GM18867 (cell line): Measurements from ENCODE around the gene POPDC2.
A peak's percentile ranks its signal among the peaks of the same experiment; 100 is the strongest.
"Not testable (repeated sequence)": the region's sequence is repeated elsewhere in the genome, so short reads cannot be mapped to it uniquely, and the experiment has no call there.

Experiments
- ATAC-seq: cut with Tn5 transposase; IDR thresholded peaks from one replicate; pipeline ENCODE4 v1.9.1; 2021; ENCODE audit warnings: mild to moderate bottlenecking, moderate library complexity; ENCODE audit not compliant: unreplicated experiment

Gene POPDC2

DNA sequence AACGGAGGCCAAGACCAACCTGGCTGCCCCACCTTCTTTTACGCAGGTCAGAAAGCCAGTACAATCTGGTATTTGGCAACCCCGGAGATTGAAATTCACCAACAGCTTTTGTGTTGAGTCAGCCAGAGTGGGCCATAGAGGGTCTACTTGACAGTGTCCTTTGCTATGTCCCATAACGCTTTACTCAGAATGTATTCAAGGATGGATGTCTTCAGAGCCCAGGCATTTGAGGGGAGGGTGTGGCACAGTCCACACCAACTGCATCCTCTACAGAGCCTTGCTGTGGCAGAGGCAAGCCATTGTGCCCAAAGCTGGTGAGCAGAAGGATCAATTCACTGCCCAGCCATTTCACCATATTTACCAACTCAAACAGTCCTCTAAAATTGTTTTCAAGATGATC, 44.3 kb downstream of the POPDC2 start:
- no peak for ATAC-seq

DNA sequence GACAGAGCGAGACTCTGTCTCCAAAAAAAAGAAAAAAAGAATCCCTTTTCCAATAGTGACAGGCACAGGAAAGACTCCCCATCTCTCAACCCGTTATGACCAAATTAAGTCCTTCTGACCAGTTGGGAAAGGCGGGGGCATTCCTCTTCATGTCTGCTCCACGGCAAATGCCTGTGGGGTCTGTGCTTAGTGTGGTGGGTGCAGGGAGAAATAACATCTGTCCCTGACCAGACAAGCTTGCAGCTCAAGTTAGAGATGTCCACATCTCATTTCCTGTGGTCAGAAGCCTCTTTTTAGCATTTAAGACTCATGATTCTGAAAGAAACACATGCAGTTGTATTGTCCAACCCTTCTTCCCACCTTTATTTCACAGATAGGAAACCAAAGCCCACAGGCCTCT, 46.5 kb downstream of the POPDC2 start:
- peak; percentile 52 for ATAC-seq

DNA sequence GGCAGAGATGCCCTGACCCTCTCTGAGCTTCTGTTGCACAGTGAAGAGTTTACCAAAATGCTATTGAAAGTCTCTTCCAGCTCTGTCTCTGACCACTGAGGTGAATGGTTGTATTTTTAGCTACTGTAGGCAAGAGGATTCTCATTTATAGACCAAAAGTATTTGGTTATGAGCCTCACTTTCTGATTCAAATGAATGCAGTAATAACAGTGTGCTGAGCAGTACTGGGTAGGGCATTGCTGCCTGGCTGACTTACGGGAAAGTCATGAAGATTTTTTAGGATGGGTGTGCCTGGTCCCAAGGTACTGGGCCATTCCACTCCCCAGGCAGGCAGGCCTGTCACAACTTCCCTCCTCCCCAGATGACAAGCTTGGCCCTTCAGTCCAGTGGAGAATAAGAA, 47.2 kb downstream of the POPDC2 start:
- peak; percentile 72 for ATAC-seq

DNA sequence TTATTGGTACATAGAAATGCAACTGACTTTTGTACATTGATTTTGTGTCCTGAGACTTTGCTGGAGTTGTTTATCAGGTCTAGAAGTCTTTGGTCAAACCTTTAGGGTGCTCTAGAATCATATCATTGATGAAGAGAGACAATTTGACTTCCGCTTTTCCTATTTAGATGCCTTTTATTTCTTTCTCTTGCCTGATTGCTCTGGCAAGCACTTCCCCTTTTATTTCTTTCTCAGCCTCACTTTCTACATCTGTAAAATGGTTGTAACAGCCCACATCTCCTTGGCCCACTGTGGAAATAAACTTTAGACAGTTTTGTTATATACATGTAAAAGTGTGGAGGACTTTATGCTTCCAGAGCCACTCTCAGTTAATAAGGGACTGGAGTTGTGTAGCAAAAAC, 48.7 kb downstream of the POPDC2 start:
- no peak for ATAC-seq

DNA sequence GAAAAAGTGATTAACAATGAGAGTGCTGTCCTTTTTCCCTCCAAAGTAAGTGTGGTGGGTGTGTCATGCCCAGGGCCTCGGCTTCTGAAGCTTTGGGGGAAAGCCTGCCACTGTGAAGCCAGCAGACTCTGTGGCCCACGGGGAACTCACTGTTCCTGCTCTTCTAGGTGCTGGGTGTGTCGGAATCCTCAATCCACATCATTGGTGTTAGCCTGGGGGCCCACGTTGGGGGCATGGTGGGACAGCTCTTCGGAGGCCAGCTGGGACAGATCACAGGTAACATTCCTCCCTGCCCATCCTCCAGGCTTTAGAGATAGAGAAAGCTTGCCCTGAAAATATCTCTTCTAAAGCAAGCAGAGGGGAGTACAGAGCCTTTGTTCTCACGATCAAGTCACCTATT, 51.1 kb downstream of the POPDC2 start:
- ATAC-seq: no peak

DNA sequence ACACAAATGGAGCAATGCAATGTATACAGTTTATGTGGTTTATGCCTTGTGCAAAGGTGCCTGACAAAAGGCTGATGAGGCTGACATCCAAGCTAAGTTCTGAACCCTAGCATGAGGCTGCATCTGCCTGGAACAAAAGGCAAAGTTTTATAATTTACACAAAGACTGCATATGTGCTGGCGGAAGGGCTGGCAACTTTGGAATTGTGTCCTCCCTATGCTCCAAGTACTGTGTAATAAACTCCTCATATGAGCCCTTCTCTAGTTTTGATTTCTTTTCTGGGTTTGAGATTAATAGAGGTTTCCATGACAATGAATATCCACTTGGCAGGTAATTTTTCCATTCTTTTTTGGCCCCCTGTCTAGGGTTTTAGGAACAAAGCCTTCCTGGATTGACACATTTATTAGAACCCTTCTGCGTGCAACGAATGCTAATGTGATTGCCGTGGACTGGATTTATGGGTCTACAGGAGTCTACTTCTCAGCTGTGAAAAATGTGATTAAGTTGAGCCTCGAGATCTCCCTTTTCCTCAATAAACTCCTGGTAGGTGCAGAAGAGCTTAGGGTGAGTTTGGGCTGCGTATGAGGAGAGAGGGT, 51.9 kb downstream of the POPDC2 start:
- ATAC-seq: no peak

DNA sequence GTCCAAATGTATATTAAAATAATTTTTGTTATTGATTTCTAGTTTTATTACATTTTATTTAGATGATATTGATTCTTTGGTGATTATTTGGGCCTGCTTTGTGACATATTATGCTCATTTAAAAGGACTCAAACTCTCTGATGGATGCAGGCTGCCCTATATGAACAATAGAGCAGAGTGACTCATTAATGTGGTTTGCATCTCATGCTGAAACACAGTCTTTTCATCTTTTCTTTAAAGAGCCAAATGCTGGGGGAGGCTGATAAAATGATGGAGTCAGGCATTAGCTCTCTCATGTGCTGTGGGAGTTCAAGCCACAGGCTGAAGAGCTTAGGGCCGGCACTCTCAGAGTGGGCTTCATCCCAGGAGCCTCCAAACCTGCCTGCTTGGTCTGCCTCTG, 55.5 kb downstream of the POPDC2 start:
- no peak for ATAC-seq

DNA sequence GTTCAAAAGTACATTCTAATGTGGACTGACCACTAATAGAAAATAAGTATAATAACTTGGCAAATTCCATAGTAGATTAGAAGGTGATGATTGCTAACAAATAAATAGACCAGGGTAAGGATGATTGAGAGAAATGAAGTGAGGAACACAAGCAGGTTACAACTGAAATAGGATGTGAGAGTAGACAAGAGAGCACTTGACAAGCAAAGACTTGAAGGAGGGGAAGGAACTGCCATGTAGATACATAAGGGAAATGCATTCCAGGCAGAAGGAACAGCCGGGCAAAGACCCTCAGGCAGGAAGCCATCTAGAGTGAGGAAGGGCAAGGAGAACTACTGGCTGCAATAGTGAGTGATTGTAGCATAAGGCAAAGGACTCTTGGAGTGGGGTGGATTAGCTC, 57.7 kb downstream of the POPDC2 start:
- ATAC-seq: no peak

DNA sequence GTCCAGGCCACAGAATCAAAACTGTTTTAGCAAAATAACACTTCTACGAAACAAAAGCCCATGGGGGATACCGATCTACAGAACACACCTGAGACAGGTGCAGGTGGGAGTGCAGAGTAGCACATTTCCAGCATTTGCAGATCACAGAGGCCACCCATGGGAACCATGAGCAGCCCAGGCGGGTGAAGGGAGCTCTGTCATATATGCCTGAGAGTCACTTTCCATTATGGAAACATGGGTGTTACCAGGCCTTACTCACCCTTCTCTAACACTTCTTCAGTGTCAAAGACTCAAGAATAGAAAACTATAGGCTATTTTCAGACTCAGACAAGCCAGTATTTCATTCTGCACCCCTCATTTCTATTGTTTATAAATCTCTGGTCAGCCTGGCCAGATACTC, 59.2 kb downstream of the POPDC2 start:
- ATAC-seq: peak; percentile 32

DNA sequence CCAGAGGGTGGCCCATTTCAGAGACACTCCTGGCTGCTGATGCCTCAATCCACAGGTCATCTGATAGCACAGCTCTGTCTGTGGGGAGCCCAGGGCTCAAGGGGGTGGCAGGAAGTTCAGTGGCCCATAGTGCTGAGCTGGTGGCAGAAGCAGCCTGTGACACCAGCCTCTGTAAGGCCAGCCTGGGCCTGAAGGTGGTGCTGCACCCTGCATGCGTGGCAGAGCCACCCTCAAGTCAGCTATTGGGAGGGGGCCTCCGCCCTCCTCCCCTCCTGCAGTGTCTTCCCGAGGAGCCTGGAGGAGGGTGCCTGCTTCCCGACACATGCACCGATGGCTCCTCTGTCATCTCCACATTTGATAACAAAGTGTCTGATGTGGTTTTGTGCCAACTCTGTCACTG, 59.7 kb downstream of the POPDC2 start:
- peak; percentile 80 for ATAC-seq

DNA sequence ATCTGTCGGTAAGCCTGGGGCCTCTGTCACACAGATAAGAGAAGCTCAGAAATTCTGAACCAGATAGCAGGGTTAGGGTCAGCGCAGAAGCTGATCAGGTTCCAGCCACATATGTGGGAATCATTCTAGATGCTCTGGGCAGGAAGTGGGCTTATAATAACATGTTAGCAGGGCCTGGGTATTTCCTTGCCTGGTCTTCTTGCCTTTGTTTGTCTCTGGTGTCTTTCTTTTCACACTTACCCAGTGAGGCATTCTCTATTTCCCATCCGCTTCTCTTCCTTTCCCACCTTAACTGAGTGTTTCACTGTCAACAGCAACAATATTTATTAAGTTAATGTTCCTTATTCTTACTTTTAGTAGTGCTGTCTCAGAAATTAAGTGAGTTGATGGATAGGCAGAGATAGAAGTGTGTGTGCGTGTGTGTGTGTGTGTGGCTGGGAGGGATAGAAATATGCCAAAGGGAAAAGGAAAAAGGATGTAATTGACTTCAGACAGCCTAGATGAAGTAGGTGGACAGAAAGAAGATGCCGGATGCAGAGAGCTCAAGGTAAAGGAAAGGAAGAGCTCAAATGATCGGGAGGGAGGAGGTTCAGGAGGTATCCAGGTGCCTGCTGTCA, 60.7 kb downstream of the POPDC2 start:
- no peak for ATAC-seq

DNA sequence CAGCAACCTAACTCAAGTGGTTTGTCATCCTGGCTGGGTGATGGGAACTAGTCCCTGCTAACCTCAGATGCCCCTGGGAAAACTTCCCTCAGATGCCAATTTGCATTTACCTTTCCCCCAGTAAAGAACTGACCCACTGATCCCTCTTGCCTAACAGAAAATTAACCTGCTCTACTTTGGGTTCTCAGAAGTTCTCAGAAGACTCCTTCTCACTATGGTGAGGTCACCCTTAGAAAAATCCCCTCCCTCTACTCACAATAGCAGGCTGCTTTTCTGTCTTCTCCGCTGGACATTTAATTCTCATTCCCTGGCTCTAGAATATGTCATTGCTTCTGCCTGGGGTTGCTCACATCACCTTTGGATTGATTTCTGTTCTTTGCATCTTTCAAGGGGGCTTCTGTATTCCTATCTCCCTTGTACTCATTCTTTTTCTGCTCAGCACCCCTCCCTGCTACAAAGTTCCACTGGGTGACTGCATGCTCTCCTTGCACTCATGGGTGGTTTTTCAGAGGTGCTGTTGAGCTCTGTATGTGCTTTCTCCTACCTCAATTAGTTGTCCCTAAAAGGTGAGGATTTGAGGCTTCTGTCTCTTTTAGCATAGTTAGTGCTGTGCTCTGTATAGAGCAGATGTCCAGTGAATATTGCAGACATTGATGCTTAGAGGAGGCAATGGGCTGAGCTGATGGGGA, 61.8 kb downstream of the POPDC2 start:
- ATAC-seq: peak; percentile 32

DNA sequence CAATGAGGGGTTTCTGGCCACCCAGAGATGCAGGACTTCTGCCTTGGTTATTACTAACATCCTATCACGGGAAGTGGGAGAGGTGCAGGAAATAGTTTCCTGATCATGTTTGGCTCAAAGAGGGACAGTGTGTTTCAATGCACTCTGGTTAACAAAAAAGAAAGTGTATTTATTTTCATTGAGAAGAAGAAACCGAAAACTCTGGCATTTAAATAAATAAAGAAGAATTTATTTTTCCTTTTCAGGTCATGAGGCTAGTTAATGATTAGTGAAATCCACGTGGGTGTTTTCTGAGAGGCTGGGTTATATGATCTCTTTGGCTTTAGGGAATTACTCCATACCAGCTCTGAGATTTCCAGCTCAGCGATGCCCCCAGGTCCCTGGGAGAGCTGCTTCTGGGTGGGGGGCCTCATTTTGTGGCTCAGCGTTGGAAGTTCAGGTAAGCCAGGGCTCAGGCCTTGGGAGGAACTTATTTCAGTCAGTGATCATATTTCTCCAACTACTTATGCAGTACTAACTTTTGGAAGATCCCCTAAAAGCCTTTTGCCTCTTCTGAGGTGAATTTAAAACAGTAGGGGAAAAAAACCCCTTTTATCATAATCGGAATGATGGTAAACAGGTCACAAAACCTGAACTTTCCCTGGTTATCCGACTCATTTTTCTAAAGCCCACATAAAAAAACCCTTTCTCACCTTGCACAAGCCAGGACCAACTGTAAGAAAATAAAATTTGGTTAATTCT, 62.7 kb downstream of the POPDC2 start, which contains the start of gene PLA1A:
Gene PLA1A (plus strand): TSS at position 338 of the 741 bp plus-strand sequence. CDS start 29 bp downstream, at position 367.
- ATAC-seq: no peak

DNA sequence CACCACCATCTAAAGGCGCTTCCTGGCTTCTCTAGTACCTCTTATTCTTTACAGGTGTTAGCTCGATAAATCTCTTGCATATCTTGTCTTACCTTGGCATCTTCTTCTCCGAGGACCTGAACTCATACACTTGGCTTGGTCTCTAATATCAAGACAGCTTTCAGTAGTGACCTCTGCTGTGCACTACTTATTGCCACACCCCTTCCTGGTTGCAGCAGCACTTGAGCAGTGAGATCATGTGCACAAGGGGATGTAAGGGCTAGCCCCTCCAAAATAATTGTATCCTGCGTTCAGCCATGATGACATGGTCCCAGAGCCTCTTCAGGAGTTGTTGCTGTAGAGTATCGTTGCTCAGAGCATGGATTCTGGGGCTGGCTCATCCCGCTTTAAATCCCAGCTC, 64.0 kb downstream of the POPDC2 start:
- ATAC-seq: no peak

DNA sequence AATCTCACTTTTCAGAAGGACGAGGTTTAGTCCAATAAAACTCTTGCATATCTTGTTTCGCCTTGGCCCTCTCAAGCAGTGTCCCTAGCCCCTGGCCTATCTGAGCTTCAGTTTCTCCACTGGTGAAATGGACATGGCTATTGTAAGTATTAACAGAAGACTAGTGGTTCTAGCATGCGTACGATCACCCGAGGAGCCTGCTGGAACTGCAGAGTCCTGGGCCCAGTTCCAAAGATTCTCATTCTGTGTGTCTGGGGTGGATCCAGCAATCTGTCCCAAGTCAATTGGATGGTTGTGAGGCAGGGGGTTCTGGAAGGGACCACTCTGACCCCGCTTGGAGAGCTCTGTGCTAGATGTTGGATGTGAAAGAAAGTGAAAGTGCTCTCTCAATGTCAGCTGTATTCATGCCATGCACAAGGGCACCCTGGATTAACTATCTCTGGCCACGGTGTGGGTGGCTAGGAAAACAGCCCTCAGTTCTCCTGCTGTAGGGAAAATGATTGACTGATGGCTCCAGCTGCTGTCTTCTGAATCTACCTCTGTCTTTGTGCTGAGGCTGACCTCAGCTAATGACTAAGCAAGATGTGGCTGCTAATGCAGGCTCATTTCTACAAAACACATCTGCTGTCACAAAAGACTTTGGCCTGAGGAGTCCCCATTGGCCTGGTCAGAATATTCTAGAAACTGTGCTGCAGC, 64.6 kb downstream of the POPDC2 start:
- no peak for ATAC-seq

DNA sequence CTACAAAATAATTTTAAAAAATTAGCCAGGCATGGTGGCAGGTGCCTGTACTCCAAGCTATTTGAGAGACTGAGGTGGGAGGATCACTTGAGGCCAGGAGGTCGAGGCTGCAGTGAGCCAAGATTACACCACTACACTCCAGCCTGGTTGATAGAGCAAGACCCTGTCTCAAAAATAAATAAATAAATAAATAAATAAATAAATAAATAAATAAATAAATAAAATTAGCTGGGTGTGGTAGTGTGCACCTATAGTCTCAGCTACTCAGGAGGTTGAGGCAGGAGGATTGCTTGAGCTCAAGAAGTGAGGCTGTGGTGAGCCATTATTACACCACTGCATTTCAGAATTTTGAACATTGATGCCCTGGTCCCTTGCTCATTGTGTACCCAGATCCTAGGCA, 65.5 kb downstream of the POPDC2 start:
- ATAC-seq: not testable (repeated sequence)

DNA sequence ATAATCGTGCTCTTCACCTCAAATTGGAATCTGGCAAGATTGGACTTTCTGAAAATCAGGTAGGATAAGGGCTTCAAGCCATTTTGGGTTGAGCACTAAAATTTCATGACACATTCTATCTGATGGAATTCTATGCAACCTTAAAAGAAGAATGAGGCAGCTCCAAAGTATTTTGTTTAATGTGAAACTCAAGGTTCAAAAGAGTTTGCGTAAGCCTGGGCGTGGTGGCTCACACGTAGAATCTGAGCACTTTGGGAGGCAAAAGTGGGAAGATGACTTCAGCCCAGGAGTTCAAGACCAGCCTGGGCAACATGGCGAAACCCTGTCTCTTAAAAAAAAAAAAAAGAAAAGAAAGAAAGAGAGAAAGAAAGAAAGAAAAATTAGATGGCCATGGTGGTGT, 66.3 kb downstream of the POPDC2 start:
- no peak for ATAC-seq

DNA sequence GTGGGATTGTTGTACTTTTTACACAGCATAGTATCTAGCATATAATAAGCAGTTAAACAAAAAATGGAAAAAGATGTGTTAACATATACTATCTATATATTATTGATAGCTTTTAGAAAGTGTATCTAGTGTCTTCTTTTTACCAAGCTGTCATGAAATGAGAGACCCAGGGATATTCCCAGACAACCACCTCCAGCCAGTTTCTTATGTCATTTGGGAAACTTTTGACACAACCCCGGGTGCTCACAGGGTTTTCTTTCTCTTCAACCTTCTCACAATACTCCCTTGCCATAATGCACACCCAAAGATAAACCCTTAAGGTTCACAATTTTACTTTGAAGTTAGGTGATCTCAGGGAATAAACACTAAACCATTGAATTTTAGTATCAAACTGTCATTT, 67.5 kb downstream of the POPDC2 start:
- no peak for ATAC-seq
